NCI-H774 (cell line): ENCODE measurements around the gene DNAH6.
"Not testable (repeated sequence)": the region's sequence is repeated elsewhere in the genome, so short reads cannot be mapped to it uniquely, and the experiment has no call there.

Experiments
- DNase-seq: peaks from one replicate; lab custom pipeline; 2025; lab: John Stamatoyannopoulos, UW

Gene DNAH6

DNA sequence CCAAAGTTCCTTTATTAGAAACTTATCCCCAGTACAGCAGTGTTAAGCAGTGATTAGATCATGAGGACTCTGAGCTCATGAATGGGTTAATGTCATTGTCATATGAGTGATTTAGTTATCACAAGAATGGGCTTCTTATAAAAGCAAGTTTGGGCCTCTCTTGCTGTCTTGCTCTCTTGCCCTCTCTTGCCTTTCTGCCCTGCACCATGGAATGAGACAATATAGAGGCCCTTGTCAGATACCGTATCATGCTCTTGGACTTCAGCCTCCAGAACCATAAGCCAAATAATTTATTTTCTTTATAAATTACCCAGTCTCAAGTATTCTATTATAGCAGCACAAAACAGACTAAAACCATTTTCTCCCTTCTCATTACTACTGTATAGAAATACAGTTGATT is 238.8 kb downstream of the DNAH6 start:
- DNase-seq: no peak

DNA sequence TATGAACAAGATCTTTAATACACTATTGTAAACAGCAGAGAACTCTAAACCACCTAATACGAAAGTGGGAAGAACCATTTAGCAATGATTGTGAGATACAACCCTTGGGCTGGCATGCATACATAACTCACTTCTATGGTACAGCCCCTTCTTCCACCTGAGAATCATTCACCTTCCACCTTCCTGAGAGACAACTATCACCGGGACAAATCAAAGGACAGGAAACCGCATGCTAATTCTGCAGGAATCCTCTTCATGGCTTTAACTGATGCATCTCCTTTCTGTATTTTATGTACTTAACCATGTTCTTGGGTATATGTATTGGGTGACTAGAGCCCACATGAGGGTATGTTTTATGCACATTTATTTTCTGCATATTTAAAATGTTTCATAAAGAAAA is 241.3 kb downstream of the DNAH6 start:
- no peak for DNase-seq

DNA sequence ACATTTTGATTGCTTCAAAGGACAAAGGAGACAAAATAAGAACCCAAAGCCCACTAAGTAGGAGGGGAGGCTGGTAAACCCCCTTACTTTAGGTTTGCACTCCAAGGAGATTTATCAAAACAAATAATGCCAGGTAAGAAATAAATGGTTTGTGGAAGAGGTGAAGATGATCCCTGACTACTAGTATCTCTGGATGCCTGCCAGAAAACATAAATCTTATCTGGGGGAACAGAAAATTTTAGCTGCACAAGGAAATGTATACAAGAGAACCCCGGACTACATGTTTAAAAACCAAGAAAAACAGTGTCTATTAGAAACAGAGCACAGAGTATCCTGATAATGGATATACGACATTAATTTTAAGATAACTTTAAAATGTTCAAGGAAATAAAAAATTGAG is 250.5 kb downstream of the DNAH6 start:
- no peak for DNase-seq

DNA sequence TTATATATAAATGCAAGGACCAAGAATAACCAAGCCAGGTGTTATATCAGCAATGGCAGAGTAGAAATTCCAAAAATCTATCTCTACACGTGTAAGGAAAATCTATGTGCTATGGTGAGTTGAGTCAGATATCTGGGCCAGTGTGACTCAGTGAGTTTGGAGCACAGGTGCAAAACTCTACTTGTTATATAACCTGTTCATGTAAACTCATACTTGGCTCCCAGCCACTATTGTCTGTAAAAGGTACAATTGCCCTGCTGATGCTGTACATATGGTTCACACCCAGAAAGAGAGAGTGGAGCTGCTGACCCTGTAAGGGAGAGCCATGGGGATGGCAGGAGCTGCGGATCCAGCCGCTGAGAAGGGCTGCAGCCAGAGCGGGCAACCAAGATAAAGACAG is 252.5 kb downstream of the DNAH6 start:
- DNase-seq: no peak

DNA sequence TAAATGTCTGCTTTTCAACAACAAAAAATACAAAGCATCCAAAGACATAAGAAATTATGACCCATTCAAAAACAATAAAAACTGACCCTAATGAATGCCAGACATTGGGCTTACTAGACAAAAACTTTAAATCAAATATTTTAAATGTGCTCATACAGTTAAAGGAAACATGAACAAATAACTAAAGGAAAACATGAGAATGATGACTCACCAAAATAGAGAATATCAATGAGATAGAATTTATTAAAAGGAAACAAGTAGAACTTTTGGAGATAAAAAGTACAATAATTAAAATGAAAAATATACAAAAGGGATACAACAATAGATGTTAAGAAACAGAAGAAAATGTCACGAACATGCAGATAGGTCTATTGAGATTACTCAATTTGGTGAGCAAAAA is 254.0 kb downstream of the DNAH6 start:
- no peak for DNase-seq

DNA sequence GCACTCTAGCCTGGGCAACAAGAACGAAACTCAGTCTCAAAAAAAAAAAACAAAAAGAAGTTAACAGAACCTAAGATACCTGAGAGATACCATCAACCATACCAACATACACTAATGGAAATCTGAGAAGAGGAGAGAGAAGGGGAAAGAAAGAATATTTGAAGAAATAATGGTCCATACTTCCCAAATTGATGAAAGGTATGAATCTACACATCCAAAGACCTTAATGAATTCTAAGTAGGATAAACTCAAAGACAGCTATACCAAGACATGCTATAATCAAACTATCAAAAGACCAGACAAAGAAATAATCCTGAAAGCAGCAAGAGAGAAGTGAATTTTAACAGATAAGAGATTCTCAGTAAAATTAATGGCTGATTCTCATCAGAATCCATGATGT is 255.0 kb downstream of the DNAH6 start:
- DNase-seq: no peak

DNA sequence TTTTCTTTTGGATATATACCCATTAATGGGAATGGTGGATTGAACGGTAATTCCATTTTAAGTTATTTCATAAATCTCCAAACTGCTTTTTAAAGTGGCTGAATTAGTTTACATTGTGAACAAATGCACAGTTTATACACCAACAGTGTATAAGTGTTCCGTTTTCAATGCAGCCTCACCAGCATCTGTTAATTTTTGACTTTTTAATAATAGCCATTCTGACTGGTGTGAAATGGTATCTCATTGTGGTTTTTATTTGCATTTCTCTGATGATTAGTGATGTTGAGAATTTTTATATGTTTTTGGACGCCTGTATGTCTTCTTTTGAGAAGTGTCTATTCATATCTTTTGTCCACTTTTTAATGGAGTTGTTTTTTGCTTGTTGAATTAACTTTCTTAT is 257.3 kb downstream of the DNAH6 start:
- DNase-seq: not testable (repeated sequence)

DNA sequence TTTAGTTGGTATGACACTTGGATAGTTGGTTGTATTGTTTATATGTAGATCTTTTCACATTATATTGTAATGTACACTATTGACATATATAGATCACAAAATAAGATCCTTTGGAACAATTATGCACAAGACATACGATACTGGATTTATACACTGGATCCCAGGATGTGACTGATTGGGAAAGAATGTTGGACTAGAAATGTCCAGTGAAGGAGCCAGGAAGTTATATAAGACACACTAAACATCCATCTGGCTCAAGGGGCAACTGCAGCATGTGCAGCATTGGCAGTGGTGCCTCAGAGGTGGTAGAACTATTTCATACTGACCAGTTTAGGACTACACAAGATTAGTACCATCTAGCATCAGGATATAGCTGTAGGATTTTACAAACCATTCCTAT is 259.7 kb downstream of the DNAH6 start:
- DNase-seq: no peak

DNA sequence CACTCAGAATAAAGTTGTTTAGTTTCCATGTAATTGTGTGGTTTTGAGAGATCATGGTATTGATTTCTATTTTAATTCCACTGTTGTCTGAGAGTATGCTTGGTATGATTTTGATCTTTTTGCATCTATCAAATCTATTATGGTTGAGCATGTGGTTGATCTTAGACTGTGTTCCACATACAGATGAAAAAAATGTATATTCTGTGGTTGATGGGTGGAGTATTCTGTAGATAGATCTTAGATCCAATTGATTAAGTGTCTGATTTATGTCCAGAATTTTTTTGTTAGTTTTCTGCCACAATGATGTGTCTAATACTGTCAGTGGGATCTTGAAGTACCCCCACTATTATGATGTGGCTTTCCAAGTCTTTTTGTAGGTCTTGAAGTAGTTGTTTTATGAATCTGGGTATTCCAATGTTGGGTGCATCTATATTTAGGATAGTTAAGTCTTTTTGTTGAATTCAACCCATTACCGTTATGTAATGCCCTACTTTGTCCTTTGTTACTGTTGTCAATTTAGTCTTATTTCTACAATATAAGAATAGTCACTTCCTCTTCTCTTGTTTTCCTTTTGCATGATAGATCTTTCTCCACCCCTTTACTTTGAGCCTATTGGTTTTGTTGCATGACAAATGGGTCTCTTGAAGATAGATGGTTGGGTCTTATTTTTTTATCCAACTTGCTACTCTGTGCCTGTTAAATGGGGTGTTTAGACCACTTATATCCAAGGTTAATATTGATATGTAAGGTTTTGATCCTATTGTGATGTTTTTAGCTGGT is 262.8 kb downstream of the DNAH6 start:
- no peak for DNase-seq

DNA sequence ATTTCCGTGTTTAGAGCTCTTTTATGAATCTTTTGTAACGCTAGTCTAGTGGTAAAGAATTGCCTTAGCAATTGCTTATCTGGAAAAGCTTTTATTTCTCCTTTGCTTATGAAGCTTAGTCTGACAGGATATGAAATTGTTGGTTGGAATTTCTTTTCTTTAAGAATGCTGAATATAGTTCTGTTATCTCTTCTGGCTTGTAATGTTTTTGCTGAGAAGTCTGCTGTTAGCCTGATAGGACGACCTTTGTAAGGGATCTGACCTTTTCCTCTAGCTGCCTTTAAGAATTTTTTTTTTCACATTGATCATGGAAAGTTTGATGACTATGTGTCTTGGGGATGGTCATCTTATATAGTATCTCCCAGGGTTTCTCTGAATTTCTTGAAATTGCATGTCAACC is 263.5 kb downstream of the DNAH6 start:
- no peak for DNase-seq

DNA sequence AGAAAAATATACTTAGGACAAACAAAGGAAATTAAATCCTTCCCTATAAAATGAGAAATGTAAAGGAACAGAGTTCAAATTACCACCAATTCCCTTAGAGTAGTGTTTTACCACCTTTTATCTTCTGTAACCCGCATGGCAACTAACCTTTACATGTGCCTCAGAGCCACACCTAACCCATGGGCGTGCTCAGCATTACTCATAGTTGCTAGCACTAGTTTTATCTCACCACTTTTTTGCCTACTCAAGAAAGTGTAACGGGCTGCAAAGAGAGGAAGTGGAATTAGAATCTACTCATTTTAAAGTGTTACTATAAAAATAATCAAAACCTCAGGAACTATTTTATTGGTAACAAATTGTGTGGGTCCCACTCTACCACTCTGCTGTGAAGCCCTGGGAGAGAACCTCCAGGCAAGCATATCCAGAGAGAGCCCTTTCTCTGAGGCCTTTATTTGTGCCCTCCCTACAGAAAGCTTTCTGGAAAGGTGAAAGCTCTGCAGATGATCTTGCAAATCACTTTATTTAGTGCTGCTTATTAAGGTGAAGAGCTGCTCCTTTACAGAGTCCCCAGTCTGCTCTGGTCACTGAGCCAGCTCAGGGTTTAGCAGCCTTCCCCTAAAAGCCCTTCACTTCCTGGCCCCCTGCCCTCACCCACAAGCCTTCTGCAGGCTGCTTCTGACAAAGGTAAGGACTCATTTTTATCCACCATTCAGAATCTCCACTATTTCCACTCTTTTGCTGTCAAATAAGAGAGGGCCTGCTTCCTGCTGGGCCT is 265.8 kb downstream of the DNAH6 start:
- DNase-seq: no peak

DNA sequence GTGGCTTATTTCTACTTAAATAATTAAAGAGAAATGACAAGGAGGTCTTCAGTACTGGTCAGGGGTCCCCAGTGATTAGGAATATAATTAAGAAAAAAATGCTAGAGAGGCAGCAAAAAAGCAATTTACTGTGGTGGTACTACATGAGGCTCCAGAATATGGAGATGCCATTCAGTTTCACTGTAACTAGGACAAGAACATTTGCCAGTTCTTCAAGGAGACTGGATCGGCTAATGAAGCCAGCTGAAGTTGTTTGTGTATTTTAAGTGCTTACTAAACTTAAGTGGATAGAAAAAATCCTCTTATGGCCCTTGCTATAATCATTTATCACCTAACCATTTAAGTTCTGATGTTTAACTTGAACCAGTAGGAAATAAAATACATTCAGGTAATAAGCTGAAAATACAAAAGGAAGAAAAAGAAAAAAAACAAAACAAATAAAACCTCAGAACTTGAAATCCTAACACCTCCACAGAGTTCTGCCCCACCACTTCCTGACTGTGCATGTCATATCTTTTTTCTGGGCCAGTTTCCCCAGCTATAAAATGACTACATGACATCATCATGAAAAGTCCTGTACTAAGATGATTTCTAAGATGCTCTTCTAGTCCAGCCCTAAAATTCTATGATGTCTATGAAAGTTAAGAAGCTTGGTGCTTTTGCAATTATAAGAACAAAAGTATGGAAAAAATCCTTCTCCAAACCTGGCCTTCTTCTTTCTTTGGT is 266.6 kb downstream of the DNAH6 start:
- no peak for DNase-seq

DNA sequence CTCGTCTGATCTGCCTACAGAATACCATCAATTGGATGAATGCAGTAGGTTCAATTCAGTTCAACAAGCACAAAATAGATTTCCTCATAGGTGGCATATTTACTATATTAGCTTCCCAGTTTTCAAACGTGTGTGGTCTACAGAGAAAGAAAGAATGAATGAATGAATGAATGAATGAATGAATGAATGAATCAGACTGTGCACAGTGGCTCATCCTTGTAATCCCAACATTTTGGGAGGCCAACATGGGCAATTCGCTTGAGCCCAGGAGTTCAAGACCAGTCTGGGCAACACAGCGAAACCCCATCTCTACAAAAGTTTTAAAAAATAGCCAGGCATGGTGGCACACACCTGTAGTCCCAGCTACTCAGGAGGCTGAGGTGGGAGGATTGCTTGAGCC is 269.7 kb downstream of the DNAH6 start:
- DNase-seq: no peak

DNA sequence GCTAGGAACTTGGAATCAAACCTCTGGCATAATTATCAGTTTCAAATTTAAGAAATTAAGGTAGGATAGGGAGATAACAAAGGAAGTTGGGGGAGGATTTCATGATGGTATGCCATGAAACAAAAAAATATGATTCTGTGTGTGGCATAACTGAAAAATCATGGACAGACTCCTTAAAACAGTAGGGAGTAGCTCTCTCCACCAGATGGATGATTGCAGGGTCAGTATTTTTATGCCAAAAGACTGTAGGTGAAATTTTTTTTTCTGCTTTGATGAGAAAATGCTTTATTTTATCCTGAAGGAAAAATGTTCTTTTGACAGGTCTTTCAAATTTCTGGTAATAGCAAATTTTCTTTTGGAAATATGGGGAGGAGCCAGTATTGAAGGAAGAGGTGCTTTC is 270.3 kb downstream of the DNAH6 start:
- DNase-seq: no peak

DNA sequence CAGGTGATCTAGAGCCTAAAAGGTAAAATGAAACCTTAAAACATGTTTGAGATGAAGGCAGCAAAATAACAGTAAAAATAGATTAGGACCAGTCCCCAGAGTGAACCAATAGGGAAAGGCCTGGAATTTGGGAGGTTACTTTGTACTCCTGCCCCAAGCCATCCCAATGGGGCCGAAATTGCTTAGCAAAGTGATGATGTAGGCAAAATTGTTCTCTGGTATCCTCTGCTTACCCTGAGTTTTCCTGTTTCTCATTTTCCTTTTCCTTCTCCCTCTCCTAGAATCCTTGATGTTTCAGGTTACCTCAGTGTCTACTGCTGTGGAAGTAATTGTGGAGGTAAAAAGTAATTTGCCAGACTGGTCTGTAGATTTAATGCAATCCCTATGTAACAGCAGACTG is 271.7 kb downstream of the DNAH6 start:
- no peak for DNase-seq

DNA sequence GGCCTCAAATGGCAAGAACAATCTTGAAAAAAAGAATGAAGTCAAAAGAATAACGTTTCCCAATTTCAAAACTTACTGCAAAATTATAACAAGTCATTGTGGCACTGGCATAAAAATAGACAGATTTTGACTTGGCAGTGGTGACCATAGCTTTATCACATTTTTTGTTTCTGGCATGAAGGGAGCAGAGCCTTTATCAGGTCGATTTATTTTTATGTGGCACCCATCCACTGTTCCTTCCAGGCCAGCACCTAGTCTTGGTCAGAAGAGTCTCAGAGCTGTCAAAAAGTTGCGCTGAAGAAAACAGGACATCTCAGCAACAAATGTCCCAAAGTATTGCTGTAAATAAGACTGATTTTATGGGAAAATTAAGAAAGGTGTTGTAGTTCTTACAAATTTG is 272.2 kb downstream of the DNAH6 start:
- DNase-seq: no peak

DNA sequence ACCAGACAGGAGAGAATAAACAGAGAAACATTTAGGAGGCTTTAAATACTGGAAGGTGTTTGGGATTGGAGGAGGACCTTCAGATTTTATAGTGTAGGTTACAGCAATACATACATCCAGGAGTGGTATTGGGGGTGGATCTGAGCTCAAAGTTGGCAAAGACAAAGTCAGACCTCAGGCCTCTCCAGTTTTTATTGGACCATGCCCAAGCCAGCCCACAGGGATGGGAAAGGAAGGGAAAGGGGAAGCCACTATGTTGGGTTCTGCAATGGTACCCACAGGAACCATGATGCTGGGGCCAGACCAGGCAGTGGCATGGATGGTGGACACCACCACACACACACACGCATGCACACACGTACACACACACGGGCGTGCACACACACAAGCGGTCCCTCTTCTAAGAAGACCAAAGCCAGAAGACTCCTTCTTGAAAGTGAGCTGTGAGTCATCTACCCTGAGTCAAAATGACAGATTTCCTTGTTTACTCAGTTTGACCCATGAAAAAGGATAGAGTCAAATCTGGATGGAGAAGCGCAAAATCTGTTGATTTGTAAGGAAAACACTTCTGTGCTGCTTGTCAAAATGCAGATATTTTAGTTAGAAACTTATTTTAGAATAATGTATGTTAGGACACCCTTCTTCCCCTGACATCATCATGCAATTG is 276.7 kb downstream of the DNAH6 start:
- DNase-seq: no peak

DNA sequence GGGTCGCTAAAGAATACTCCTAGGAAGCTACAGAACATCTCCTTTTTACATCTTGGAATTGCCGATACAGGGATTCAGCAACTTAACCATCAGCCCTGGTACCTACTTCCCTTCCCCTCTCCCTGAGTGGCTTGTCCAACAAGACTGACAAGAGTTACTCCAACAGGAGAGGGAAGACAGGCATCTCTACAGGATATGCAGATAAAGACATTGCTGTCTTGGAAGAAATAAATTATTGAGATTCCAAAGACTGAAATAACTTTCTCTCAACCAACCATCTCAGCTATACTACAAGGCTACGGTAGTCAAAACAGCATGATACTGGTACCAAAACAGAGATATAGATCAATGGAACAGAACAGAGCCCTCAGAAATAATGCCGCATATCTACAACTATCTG is 277.3 kb downstream of the DNAH6 start:
- no peak for DNase-seq

DNA sequence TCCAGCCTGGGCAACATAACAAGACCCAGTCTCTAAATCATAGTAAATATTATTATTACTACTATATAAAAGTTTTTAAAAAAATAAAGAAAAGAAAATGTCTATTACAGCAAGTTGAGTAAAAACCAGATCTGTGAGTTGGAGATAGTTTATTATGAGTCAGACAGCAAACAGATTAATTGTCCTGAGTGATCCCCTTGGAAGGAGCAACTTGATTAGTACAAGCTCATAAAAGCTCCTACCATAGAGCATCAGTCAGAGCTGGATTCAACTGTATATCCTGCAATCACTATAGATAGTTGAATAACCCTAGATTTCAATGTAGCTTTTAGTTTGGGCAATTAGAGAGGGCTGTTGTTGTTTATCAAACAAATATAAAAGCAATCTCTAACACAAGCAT is 280.5 kb downstream of the DNAH6 start:
- DNase-seq: no peak

DNA sequence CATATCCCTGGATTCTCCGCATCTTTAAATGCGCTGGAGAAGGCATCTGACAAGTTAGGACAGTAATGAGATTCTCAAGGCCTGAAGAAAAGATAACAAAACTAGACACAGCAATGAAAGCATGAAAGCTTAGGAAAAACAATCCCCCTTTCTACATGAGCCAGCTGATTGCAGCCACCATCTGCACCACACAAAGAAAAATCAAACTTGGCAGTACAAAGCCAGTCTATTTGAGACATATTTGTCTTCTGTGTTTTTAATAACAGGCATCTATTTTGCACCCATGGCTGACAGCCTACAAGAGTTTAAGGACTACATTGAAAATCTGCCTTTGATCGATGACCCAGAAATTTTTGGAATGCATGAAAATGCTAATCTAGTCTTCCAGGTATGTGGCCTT is 281.0 kb downstream of the DNAH6 start:
- DNase-seq: no peak

DNA sequence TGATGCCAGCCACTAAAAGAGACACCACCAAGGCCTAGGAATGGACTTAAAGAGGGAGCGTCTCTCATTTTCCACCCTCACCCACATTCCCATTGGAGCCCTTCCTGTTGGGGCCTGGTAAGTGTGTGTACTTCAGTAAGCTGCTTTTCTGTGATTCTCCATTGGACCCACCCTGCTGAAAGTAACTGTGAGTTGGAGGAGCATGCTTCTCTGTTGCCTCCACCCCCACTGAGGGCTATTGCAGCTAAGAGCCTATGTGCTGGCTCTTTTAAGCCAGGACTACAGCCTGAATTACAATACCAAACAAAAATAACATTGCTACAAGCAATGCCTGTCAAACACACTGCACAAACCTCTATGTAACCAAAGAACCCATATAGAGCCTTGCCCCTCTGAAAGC is 283.5 kb downstream of the DNAH6 start:
- no peak for DNase-seq

DNA sequence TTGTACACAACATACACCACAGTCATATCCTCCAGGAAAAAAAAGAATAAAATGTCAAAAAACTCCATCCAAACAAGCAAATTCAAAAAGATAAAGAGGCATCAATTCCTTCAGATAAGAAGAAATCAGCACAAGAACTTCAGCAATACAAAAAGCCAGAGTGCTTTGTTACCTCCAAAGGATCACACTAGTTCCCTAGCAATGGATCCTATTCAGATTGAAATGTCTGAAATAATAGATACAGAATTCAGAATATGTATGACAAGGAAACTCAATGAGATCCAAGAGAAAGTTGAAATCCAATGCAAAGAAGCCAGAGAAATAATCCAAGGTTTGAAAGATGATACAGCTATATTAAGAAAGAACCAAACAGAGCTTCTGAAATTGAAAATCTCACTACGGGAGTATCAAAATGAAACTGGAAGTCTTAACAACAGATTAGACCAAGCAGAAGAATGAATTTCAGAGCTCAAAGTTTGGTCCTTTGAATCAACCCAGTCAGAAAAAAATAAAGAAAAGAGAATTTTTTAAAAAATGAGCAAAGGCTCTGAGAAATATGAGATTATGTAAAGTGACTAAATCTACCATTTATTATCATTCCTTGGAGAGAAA is 284.0 kb downstream of the DNAH6 start:
- no peak for DNase-seq
